AG09319 (cell line): Measurements from ENCODE around the gene CAPN5.

Source experiments
- DNase-seq: peaks from one replicate; pipeline ENCODE4 v3.0.0-alpha.2; 2010; ENCODE audit warnings: low read depth; ENCODE audit errors: extremely low read depth
- TF ChIP-seq, protein P1 (sequence below): IDR thresholded peaks from 2 replicates; pipeline ENCODE4 v1.5.1; 2011; ENCODE audit warnings: low read depth, mild to moderate bottlenecking, inconsistent platforms, low read length, moderate library complexity

Gene CAPN5

DNA sequence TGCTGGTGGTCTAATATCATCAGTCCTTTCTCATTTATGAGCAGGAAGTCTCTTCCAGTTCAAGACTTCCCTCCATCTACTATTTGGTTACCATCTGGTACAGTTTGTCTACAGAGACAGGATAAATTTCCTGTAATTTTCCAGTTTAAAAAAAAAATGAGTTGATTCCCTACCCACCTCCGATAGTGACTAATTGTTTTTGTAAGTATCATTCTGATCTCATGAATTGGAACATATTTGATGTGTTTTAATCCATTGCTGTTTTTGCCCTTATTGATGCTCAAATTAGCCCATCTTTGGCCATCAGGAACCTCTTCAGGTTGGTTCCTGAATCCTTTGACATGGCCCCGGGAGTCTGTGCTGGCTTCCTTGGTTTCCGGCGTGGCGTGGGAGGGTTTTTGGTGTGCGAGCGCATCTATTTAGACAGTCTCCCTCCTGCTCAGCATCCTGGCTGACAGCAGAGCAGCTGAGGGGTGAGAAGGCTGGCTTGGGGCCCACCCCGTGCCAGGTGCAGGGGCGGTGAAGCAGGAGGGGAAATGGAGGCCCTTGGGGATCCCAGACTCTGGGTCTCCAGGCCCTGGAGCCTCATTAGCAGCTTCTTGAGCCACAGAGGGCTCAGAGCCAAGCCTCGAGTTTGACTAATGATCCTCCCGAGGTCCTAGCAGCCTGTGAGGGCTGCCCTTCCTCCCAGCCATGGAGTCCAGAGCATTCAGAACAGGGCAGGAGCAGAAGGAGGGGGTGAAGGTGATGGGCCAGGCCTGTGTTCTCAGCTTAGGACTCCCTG lies 42.7 kb downstream of the CAPN5 start:
- TF ChIP-seq, protein P1, sequence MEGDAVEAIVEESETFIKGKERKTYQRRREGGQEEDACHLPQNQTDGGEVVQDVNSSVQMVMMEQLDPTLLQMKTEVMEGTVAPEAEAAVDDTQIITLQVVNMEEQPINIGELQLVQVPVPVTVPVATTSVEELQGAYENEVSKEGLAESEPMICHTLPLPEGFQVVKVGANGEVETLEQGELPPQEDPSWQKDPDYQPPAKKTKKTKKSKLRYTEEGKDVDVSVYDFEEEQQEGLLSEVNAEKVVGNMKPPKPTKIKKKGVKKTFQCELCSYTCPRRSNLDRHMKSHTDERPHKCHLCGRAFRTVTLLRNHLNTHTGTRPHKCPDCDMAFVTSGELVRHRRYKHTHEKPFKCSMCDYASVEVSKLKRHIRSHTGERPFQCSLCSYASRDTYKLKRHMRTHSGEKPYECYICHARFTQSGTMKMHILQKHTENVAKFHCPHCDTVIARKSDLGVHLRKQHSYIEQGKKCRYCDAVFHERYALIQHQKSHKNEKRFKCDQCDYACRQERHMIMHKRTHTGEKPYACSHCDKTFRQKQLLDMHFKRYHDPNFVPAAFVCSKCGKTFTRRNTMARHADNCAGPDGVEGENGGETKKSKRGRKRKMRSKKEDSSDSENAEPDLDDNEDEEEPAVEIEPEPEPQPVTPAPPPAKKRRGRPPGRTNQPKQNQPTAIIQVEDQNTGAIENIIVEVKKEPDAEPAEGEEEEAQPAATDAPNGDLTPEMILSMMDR: no peak
- DNase-seq: no peak

DNA sequence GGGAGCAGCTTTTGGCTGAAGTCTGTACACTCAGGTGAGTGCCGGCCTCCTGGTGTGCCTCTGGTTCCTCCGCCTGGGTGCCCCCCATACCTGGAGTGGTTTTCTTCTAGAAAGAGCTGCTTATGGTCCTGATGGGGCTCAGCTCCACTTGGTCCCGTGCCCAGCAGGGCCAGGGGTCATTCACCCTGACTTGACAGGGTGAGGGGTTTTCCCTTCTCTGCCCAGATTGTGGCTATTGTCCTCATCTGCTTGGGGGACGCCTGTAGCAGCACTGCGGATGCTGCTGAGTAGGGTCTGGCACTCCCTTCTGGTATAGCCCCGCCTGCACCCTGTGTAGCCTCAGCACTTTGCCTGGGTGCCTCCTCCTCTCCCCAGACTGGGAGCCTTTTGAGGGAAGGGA lies 44.1 kb downstream of the CAPN5 start:
- TF ChIP-seq, protein P1: no peak
- no peak for DNase-seq

GRCh38 chr11:77111277-77111676 lies 44.5 kb downstream of the CAPN5 start:
- no peak for DNase-seq
- TF ChIP-seq, protein P1: no peak

GRCh38 chr11:77111946-77112345 lies 45.2 kb downstream of the CAPN5 start:
- TF ChIP-seq, protein P1: no peak
- DNase-seq: no peak

GRCh38 chr11:77112641-77113381 lies 46.0 kb downstream of the CAPN5 start:
- TF ChIP-seq, protein P1: no peak
- DNase-seq: no peak

GRCh38 chr11:77113382-77114088 lies 46.8 kb downstream of the CAPN5 start:
- no peak for DNase-seq
- TF ChIP-seq, protein P1: peak; percentile 57

GRCh38 chr11:77114089-77114463 lies 47.3 kb downstream of the CAPN5 start:
- TF ChIP-seq, protein P1: no peak
- DNase-seq: no peak
